ENCODE data around the gene ACYP1. TPM values are rescaled to one million over a fixed set of nuclear protein-coding genes. Genes with fewer than 3 reads are reported as not detected.

The ACYP1 gene
- total and polyA plus RNA-seq, 2 of the 13 experiments (the other 11 are each of a cell fraction or from before 2014, with no cell fraction given) = 9.7 to 22.4 TPM

- TF ChIP-seq ZNF574 (CRISPR knock-in tag; IDR thresholded peaks at IDR 0.05) (peak; percentile 48; the same call in 1 of the 2 replicates), ZSCAN21 (CRISPR knock-in tag; IDR thresholded peaks at IDR 0.05; ENCODE audit: borderline replicate concordance) (no peak), HDAC2 (CRISPR knock-in tag; IDR thresholded peaks at IDR 0.05) (peak; percentile 13; the same call in 1 of the 2 replicates), HNRNPK (IDR thresholded peaks at IDR 0.05; ENCODE audit: low read depth, low read length, poor library complexity, severe bottlenecking) (no peak), DMAP1 (CRISPR knock-in tag; IDR thresholded peaks at IDR 0.05) (peak; percentile 66; the same call in 1 of the 2 replicates), GABPB1 (CRISPR knock-in tag; IDR thresholded peaks at IDR 0.05) (peak; percentile 91), TBX2 (CRISPR knock-in tag; IDR thresholded peaks at IDR 0.05; ENCODE audit: borderline replicate concordance) (peak; percentile 76), ZNF800 (CRISPR knock-in tag; IDR thresholded peaks at IDR 0.05) (0 out of 2 replicates have a peak, but pooled peaks have one; percentile 23), MEIS2 (CRISPR knock-in tag; IDR thresholded peaks at IDR 0.05) (0 out of 2 replicates have a peak, but pooled peaks have one; percentile 23), ZNF772 (CRISPR knock-in tag; IDR thresholded peaks at IDR 0.05) (peak; percentile 71; the same call in 1 of the 2 replicates), SALL1 (CRISPR knock-in tag; IDR thresholded peaks at IDR 0.05) (peak; percentile 16; the same call in 1 of the 2 replicates), ZNF292 (CRISPR knock-in tag; IDR thresholded peaks at IDR 0.05; ENCODE audit: borderline replicate concordance, low read depth) (no peak), HNRNPLL (IDR thresholded peaks at IDR 0.05; ENCODE audit: low read depth, low read length, poor library complexity, severe bottlenecking) (peak; percentile 85), MXD3 (CRISPR knock-in tag; IDR thresholded peaks at IDR 0.05) (peak; percentile 33; the same call in 1 of the 2 replicates), PAXIP1 (CRISPR knock-in tag; conservative IDR thresholded peaks at IDR 0.05) (peak; percentile 32; the same call in 1 of the 2 replicates), KLF6 (CRISPR knock-in tag; IDR thresholded peaks at IDR 0.05) (0 out of 2 replicates have a peak, but pooled peaks have one; percentile 34), MED13 (CRISPR knock-in tag; IDR thresholded peaks at IDR 0.05) (no peak), ZNF558 (CRISPR knock-in tag; IDR thresholded peaks at IDR 0.05; ENCODE audit: borderline replicate concordance) (no peak), ZEB1 (IDR thresholded peaks at IDR 0.05; ENCODE audit: insufficient replicate concordance, low read depth) (peak; percentile 51), ZNF205 (CRISPR knock-in tag; IDR thresholded peaks at IDR 0.05) (0 out of 2 replicates have a peak, but pooled peaks have one; percentile 42)
These were observed at the start of gene ACYP1 (continued) for GRCh38 chr14:75063491-75064204.

Measured in HepG2 (cell line).